ENCODE measurements around the gene INVS. TPM values are rescaled to one million over a fixed set of nuclear protein-coding genes. Genes with fewer than 3 reads are reported as not detected.
"Not testable (repeated sequence)": the region's sequence is repeated elsewhere in the genome, so short reads cannot be mapped to it uniquely, and the experiment has no call there.

INVS gene
- total RNA-seq, 1 donor from 2014 or later, result 21.9 TPM

DNA sequence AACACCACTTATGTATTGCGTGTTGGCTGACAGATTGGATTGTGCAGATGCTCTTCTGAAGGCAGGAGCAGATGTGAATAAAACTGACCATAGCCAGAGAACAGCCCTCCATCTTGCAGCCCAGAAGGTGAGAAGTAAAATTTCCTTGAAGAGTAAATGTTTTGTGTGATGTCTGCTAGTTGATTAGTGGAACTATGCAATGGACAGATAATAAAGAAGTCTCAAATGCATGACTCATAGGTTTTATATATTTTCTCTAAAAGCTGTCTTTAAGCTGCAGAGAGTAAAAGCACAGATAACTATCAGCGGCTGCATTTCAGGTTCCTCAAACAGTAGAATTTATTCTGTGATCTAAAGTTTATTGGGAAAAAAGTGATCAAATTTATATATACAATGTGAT, 27.4 kb downstream of the INVS start:
- intact Hi-C loops (cut with DNase I), result no loop called here
- Histone ChIP-seq H3K27ac (no peak overlapping the region), H3K4me3 (no peak overlapping the region), H3K9me3 (no peaks in the 10 kb centered on the region), H3K4me1 (peaks cover 9% of the 10 kb centered on the region), H3K27me3 (no peaks in the 10 kb centered on the region), H3K36me3 (peaks cover 0 to 7% of the 10 kb centered on the region in 2 donors)
- no peak for DNase-seq (ENCODE audit: extremely low spot score in 2 of 2)
- TF ChIP-seq POLR2A (IDR thresholded peaks at IDR 0.05), result no peak
- no peak for TF ChIP-seq CTCF (IDR thresholded peaks at IDR 0.05)
- TF ChIP-seq POLR2AphosphoS5 (IDR thresholded peaks at IDR 0.05; ENCODE audit: insufficient read depth in 1 of 2, low read depth in 1 of 2), result no peak

DNA sequence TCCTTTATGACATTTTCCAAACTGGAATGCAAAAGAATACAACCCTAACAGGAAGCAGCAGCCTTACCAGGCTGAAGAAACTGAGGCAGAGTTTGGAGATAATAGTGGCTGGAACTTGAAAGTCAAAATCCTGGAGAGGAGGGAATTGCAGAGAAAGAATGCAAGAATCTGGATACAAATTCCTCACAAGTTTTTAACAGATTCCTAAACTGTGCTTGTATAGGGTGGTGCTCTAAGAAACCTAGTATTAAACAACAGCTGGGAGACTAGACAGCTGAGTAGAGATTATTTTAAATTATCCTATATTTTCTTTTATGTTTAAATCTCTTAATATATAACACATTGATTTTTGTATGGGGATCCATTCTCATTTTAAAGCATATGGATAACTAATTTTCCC, 30.7 kb downstream of the INVS start:
- Histone ChIP-seq H3K9me3 (no peaks in the 10 kb centered on the region), H3K4me1 (peaks cover 9% of the 10 kb centered on the region), H3K4me3 (no peak overlapping the region), H3K27me3 (no peaks in the 10 kb centered on the region), H3K36me3 (peaks cover 0 to 7% of the 10 kb centered on the region in 2 donors), H3K27ac (no peak overlapping the region)
- no peak for DNase-seq (ENCODE audit: extremely low spot score in 2 of 2)
- TF ChIP-seq POLR2A (IDR thresholded peaks at IDR 0.05) (no peak), POLR2AphosphoS5 (IDR thresholded peaks at IDR 0.05; ENCODE audit: insufficient read depth in 1 of 2, low read depth in 1 of 2) (no peak), CTCF (IDR thresholded peaks at IDR 0.05) (no peak)
- intact Hi-C loops (cut with DNase I), result no loop called here

GRCh38 chr9:100131216-100131615, 32.2 kb downstream of the INVS start:
- H3K4me1 ChIP-seq, result peaks cover 9% of the 10 kb centered on the region
- intact Hi-C loops (cut with DNase I), result no loop called here
- H3K27ac ChIP-seq, result no peak overlapping the region
- H3K36me3 ChIP-seq, result peaks cover 0 to 6% of the 10 kb centered on the region in 2 donors
- TF ChIP-seq CTCF (IDR thresholded peaks at IDR 0.05), result no peak
- no peak for TF ChIP-seq POLR2A (IDR thresholded peaks at IDR 0.05)
- TF ChIP-seq POLR2AphosphoS5 (IDR thresholded peaks at IDR 0.05; ENCODE audit: insufficient read depth in 1 of 2, low read depth in 1 of 2), result no peak
- no peak for DNase-seq (ENCODE audit: extremely low spot score in 2 of 2)
- no peaks in the 10 kb centered on the region for H3K9me3 ChIP-seq
- no peak overlapping the region for H3K4me3 ChIP-seq
- no peaks in the 10 kb centered on the region for H3K27me3 ChIP-seq

GRCh38 chr9:100131875-100132430, 32.9 kb downstream of the INVS start:
- Histone ChIP-seq H3K36me3 (no peaks in the 10 kb centered on the region), H3K4me1 (peaks cover 9% of the 10 kb centered on the region), H3K27me3 (no peaks in the 10 kb centered on the region), H3K27ac (no peak overlapping the region), H3K4me3 (no peak overlapping the region), H3K9me3 (no peaks in the 10 kb centered on the region)
- intact Hi-C loops (cut with DNase I), result no loop called here
- no peak for DNase-seq (ENCODE audit: extremely low spot score in 2 of 2)
- no peak for TF ChIP-seq POLR2AphosphoS5 (IDR thresholded peaks at IDR 0.05; ENCODE audit: insufficient read depth in 1 of 2, low read depth in 1 of 2)
- no peak for TF ChIP-seq CTCF (IDR thresholded peaks at IDR 0.05)
- no peak for TF ChIP-seq POLR2A (IDR thresholded peaks at IDR 0.05)

DNA sequence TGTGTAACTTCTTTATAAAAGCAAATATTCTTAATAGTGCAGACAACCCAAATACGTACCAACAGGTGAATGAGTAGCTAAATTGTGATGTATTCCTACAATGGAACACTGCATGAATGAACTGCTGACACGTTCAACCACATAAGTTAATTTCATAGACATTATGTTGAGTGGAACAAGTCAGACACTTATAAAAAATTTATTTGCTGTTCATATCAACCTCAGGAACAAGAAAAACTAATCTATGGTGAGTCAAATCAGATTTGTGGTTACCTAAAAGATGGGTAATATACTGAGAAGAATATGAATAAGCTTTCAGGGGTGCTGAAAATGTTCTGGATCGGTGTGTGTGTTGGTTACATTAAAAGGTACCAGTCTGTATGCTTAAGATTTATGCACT, 35.7 kb downstream of the INVS start:
- Histone ChIP-seq H3K27ac (no peak overlapping the region), H3K4me3 (no peak overlapping the region), H3K27me3 (no peaks in the 10 kb centered on the region), H3K4me1 (no peaks in the 10 kb centered on the region), H3K9me3 (no peaks in the 10 kb centered on the region), H3K36me3 (no peaks in the 10 kb centered on the region)
- intact Hi-C loops (cut with DNase I), result no loop called here
- no peak for TF ChIP-seq CTCF (IDR thresholded peaks at IDR 0.05)
- no peak for TF ChIP-seq POLR2AphosphoS5 (IDR thresholded peaks at IDR 0.05; ENCODE audit: insufficient read depth in 1 of 2, low read depth in 1 of 2)
- no peak for TF ChIP-seq POLR2A (IDR thresholded peaks at IDR 0.05)
- no peak for DNase-seq (ENCODE audit: extremely low spot score in 2 of 2)

DNA sequence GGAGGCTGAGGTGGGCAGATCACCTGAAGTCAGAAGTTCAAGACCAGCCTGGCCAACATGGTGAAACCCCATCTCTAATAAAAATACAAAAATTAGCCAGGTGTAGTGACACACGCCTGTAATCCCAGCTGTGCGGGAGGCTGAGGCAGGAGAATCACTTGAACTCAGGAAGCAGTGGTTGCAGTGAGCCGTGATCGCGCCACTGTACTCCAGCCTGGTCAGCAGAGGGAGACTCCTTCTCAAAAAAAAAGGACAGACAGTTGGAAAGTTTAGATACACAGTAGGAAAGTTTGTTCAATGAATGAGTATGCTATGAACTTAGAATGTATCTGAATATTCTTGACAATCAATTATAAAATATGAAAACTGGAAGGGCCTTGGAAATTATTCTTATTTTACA, 37.8 kb downstream of the INVS start:
- H3K27me3 ChIP-seq; DNase-seq (ENCODE audit: extremely low spot score in 2 of 2): not testable (repeated sequence)

GRCh38 chr9:100140303-100140702, 41.3 kb downstream of the INVS start:
- H3K27ac ChIP-seq; H3K4me1 ChIP-seq; H3K9me3 ChIP-seq; DNase-seq (ENCODE audit: extremely low spot score in 2 of 2); intact Hi-C loops (cut with DNase I); H3K27me3 ChIP-seq; H3K4me3 ChIP-seq; H3K36me3 ChIP-seq: not testable (repeated sequence)

More for the DNA sequence above, 37.8 kb downstream of the INVS start:
- H3K9me3 ChIP-seq; intact Hi-C loops (cut with DNase I); H3K36me3 ChIP-seq; H3K4me1 ChIP-seq; H3K4me3 ChIP-seq; H3K27ac ChIP-seq: not testable (repeated sequence)

DNA sequence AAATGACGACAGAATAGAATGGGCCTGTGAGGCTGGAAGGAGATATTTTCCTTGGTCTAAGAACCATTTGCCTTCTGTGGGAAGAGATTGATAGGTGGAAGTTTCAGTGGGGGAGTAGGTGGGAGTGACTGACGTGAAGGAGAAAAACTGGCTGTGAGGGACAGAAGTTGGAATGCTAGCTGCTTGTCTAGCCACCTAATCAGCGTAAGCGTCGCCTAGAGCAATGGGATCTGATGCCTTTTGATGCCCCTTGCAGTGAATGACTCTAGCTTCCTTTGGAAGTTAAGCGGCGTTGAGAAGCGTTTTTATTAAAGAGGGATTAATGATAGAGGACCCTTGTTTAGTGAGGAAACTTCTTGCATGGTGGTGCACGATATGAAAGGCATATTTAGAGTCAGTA, 42.8 kb downstream of the INVS start:
- H3K9me3 ChIP-seq; H3K36me3 ChIP-seq; H3K4me3 ChIP-seq; H3K4me1 ChIP-seq; H3K27me3 ChIP-seq; intact Hi-C loops (cut with DNase I); DNase-seq (ENCODE audit: extremely low spot score in 2 of 2); H3K27ac ChIP-seq: not testable (repeated sequence)
